DND-41 (cell line): Measurements from ENCODE around the gene DHX32.

Experiments used
- ATAC-seq: fragments of 200-7000 bp; cut with Tn5 transposase; 3 replicates; pipeline ENCODE4 v1.9.1; 2021; ENCODE audit warnings: low read depth; ENCODE audit not compliant: insufficient read depth
- DNase-seq: peaks from one replicate; pipeline ENCODE4 v3.0.0-alpha.2; 2020
- H2AFZ ChIP-seq: 2 replicates; pipeline ENCODE4 v1.6.0; 2012; ENCODE audit warnings: low read depth, low read length
- H3K27ac ChIP-seq: 2 replicates; pipeline ENCODE4 v1.5.1; 2012; ENCODE audit warnings: low read length, inconsistent platforms
- H3K27me3 ChIP-seq: fragments of 200-600 bp; sonication (generic); 2 replicates; pipeline ENCODE4 v1.6.0; 2012; ENCODE audit warnings: low read length, mild to moderate bottlenecking, inconsistent platforms; ENCODE audit not compliant: insufficient read depth, poor library complexity
- H3K36me3 ChIP-seq: 2 replicates; pipeline ENCODE4 v1.5.1; 2012; ENCODE audit warnings: low read length, inconsistent platforms; ENCODE audit not compliant: insufficient read depth
- H3K4me1 ChIP-seq: 2 replicates; pipeline ENCODE4 v1.5.1; 2012; ENCODE audit warnings: mild to moderate bottlenecking, low read length; ENCODE audit not compliant: insufficient read depth
- H3K4me2 ChIP-seq: 2 replicates; pipeline ENCODE4 v1.6.0; 2012; ENCODE audit warnings: mild to moderate bottlenecking, moderate library complexity, low read length, inconsistent platforms; ENCODE audit not compliant: insufficient read depth
- H3K4me3 ChIP-seq, 2 experiments: fragments of 200-600 bp in 1 of 2; shearing (Covaris generic) in 1 of 2; 2 replicates each; pipeline ENCODE4 v1.5.1; 2012 to 2016; ENCODE audit warnings: inconsistent platforms in 2 of 2, low read length in 2 of 2, mild to moderate bottlenecking in 2 of 2, low read depth in 1 of 2, moderate library complexity in 1 of 2
- H3K79me2 ChIP-seq: 2 replicates; pipeline ENCODE4 v1.6.0; 2012; ENCODE audit warnings: low read length, inconsistent platforms; ENCODE audit not compliant: insufficient read depth
- H3K9ac ChIP-seq: 2 replicates; pipeline ENCODE4 v1.6.0; 2012; ENCODE audit warnings: low read depth, mild to moderate bottlenecking, inconsistent platforms, low read length, moderate library complexity
- H3K9me3 ChIP-seq: 2 replicates; pipeline ENCODE4 v1.5.1; 2012; ENCODE audit warnings: low read length, moderate library complexity, mild to moderate bottlenecking, inconsistent platforms; ENCODE audit not compliant: insufficient read depth, severe bottlenecking
- H4K20me1 ChIP-seq: 2 replicates; pipeline ENCODE4 v1.6.0; 2012; ENCODE audit warnings: low read length; ENCODE audit not compliant: insufficient read depth
- CTCF ChIP-seq: IDR thresholded peaks from 2 replicates; pipeline ENCODE4 v1.5.1; 2012; ENCODE audit warnings: borderline replicate concordance, low read length, moderate library complexity, mild to moderate bottlenecking; ENCODE audit not compliant: poor library complexity, severe bottlenecking; ENCODE audit errors: extremely low read depth
- EZH2 ChIP-seq: IDR thresholded peaks from 3 replicates; pipeline ENCODE4 v1.6.1; 2012; ENCODE audit warnings: borderline replicate concordance, low read depth, mild to moderate bottlenecking, moderate library complexity, low read length, inconsistent platforms; ENCODE audit not compliant: severe bottlenecking

DHX32 gene

DNA sequence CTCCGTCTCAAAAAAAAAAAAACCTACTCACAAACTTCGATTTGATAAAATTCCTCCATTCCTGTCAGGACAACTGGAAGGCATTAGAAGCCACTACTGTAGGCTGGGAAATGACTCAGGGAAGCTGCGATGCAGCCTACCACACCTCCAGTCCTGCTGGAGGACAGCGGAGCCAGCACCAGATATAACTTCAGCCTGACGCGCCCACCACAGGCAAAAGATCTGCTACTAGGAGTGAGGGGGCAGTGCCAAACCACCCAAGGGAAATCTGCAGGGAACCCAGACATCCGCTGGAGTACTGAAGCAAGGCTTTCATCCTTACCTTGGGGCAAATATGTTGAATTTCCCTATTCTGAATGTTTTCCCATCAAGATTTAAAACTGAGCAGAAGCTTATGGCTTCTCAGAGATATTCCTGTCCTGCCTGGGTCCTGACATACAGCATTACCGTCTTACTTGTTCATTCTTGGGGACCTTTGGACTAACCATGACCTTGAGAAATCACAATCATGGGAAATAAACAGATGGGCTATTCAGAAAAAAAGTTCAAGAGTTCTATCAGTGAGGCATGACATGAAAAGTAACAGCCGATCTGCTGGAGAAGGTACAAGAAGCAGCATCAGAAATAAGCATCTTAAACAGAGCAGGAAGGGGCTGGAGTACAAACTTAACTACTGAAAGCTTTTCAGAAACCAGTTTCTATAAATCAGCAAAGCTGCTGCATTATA is 37.3 kb downstream of the DHX32 start:
- no peak overlapping the region for H3K4me3 ChIP-seq
- DNase-seq (no peak), ATAC-seq (no peak; the same call in 2 of the 3 replicates)
- H3K79me2 ChIP-seq: no peaks in the 10 kb centered on the region
- H3K27ac ChIP-seq: no peak overlapping the region
- H3K27me3 ChIP-seq: no peaks in the 10 kb centered on the region
- no peak overlapping the region for H3K4me2 ChIP-seq
- no peaks in the 10 kb centered on the region for H3K9me3 ChIP-seq
- no peaks in the 10 kb centered on the region for H3K4me1 ChIP-seq
- H4K20me1 ChIP-seq: no peaks in the 10 kb centered on the region
- peaks cover 29% of the 10 kb centered on the region for H3K36me3 ChIP-seq
- TF ChIP-seq EZH2: no peak
- no peak for TF ChIP-seq CTCF
- H3K9ac ChIP-seq: no peak overlapping the region
- no peak overlapping the region for H2AFZ ChIP-seq

DNA sequence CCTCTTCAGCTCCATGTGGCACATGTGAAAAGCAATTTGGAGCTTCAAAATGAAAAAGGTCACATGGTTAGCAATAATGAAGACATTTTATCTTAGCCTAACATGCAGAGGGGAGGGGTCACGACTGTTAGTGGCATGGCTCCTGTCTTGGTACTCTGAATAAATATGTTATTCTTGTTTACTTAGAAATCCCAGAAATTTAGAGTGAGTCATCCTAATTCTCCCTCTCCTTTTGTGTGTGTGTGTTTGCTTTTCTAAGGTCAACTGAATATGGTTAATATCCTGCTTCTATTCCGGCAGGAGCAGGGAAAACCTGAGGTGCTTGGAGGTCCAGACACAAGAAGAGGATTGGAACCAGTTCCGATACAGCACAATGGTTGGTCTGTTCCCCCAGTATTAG is 40.1 kb downstream of the DHX32 start:
- no peaks in the 10 kb centered on the region for H3K9me3 ChIP-seq
- no peaks in the 10 kb centered on the region for H3K79me2 ChIP-seq
- no peak for DNase-seq
- H3K27me3 ChIP-seq: no peaks in the 10 kb centered on the region
- no peak overlapping the region for H2AFZ ChIP-seq
- ATAC-seq: no peak
- H3K4me1 ChIP-seq: no peaks in the 10 kb centered on the region
- no peaks in the 10 kb centered on the region for H4K20me1 ChIP-seq
- H3K36me3 ChIP-seq: peaks cover 52% of the 10 kb centered on the region
- TF ChIP-seq CTCF: no peak
- no peak for TF ChIP-seq EZH2
- no peak overlapping the region for H3K9ac ChIP-seq
- no peak overlapping the region for H3K27ac ChIP-seq
- no peak overlapping the region for H3K4me3 ChIP-seq
- no peak overlapping the region for H3K4me2 ChIP-seq

GRCh38 chr10:125840406-125840805 is 40.7 kb downstream of the DHX32 start:
- TF ChIP-seq EZH2 (no peak), CTCF (no peak)
- H3K27ac ChIP-seq: no peak overlapping the region

More at GRCh38 chr10:125840406-125840805, 40.7 kb downstream of the DHX32 start:
- Histone ChIP-seq H3K79me2 (no peaks in the 10 kb centered on the region), H4K20me1 (no peaks in the 10 kb centered on the region), H3K4me2 (no peak overlapping the region), H3K9me3 (no peaks in the 10 kb centered on the region), H3K9ac (no peak overlapping the region), H3K27me3 (no peaks in the 10 kb centered on the region), H3K36me3 (peaks cover 57% of the 10 kb centered on the region), H3K4me3 (no peak overlapping the region), H3K4me1 (no peaks in the 10 kb centered on the region), H2AFZ (no peak overlapping the region)
- ATAC-seq (no peak), DNase-seq (no peak)
